Body of pancreas (tissue), 4 donors: ENCODE data around the gene C2orf81.

Source experiments
- POLR2A ChIP-seq, 3 donors: fragments of 450-650 bp; IDR thresholded peaks; one replicate each; pipeline ENCODE4 v1.6.1; 2016; ENCODE audit warnings: antibody characterized with exemption in 3 of 3, mild to moderate bottlenecking in 2 of 3
- TF ChIP-seq, protein P1 (sequence below), 7 experiments: fragments of 450-650 bp in 4 of 7; fragments of 200-600 bp in 3 of 7; sonication (generic) in 3 of 7; IDR thresholded peaks; one replicate each; pipeline ENCODE4 v1.5.1; 2016 to 2019; ENCODE audit warnings: antibody characterized with exemption in 7 of 7

GRCh38 chr2:74414881-74415761 is 6.3 kb downstream of the C2orf81 start:
- peak in 1 of 3 donors; percentile 17 for TF ChIP-seq POLR2A (IDR thresholded peaks at IDR 0.05)
- TF ChIP-seq, protein P1, sequence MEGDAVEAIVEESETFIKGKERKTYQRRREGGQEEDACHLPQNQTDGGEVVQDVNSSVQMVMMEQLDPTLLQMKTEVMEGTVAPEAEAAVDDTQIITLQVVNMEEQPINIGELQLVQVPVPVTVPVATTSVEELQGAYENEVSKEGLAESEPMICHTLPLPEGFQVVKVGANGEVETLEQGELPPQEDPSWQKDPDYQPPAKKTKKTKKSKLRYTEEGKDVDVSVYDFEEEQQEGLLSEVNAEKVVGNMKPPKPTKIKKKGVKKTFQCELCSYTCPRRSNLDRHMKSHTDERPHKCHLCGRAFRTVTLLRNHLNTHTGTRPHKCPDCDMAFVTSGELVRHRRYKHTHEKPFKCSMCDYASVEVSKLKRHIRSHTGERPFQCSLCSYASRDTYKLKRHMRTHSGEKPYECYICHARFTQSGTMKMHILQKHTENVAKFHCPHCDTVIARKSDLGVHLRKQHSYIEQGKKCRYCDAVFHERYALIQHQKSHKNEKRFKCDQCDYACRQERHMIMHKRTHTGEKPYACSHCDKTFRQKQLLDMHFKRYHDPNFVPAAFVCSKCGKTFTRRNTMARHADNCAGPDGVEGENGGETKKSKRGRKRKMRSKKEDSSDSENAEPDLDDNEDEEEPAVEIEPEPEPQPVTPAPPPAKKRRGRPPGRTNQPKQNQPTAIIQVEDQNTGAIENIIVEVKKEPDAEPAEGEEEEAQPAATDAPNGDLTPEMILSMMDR (IDR thresholded peaks at IDR 0.05): peak in 5 of 7 experiments; percentile 26 to 58 (median 42)
